HFF-Myc (cell line): ENCODE results near the gene PIN1.
"Not testable (repeated sequence)": the region's sequence is repeated elsewhere in the genome, so short reads cannot be mapped to it uniquely, and the experiment has no call there.

ENCODE experiments used
- DNase-seq: peaks from one replicate; pipeline ENCODE4 v3.0.0-alpha.2; 2011; ENCODE audit warnings: low read depth; ENCODE audit errors: extremely low read depth
- H3K4me3 ChIP-seq: replicated peaks from 2 replicates; pipeline ENCODE4 v1.5.1; 2011; ENCODE audit warnings: low read depth, mild to moderate bottlenecking, control low read depth, low read length
- TF ChIP-seq, protein P1 (sequence below): IDR thresholded peaks from 2 replicates; pipeline ENCODE4 v1.5.1; 2012; ENCODE audit warnings: mild to moderate bottlenecking, low read depth, low read length, control low read depth; ENCODE audit errors: missing control alignments

Gene PIN1

DNA sequence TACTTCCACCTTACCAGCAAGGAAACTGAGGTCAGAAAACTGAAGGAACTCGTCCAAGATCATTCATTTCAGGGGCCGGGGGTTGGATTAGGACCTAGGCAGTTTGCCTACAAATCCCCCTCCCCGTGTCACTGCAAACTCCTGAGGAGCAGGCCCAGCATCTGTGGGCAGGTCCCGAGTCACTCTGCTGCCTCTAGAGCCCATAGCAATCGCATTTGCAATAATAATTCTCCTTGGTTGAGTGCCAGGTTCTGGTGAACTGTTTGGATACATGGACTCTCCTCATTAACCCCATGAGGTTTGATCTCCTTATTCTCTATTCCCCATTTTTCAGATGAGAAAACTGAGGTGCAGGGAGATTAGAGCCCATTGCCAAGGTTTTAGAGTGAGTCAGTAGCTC, 903 bp downstream of the PIN1 start:
- H3K4me3 ChIP-seq, result peak overlapping the region; percentile 79
- DNase-seq, result peak; percentile 25
- TF ChIP-seq, protein P1, sequence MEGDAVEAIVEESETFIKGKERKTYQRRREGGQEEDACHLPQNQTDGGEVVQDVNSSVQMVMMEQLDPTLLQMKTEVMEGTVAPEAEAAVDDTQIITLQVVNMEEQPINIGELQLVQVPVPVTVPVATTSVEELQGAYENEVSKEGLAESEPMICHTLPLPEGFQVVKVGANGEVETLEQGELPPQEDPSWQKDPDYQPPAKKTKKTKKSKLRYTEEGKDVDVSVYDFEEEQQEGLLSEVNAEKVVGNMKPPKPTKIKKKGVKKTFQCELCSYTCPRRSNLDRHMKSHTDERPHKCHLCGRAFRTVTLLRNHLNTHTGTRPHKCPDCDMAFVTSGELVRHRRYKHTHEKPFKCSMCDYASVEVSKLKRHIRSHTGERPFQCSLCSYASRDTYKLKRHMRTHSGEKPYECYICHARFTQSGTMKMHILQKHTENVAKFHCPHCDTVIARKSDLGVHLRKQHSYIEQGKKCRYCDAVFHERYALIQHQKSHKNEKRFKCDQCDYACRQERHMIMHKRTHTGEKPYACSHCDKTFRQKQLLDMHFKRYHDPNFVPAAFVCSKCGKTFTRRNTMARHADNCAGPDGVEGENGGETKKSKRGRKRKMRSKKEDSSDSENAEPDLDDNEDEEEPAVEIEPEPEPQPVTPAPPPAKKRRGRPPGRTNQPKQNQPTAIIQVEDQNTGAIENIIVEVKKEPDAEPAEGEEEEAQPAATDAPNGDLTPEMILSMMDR, result no peak

DNA sequence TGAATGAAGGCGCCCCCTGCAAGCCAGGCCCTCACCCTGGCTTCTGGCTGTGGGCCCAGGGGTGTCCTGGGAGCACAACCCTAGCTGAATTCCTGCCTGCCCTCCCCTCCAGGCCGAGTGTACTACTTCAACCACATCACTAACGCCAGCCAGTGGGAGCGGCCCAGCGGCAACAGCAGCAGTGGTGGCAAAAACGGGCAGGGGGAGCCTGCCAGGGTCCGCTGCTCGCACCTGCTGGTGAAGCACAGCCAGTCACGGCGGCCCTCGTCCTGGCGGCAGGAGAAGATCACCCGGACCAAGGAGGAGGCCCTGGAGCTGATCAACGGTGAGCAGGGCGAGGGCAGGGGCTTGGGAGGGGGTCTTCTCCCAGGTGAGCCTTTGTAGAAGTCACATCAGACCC, 3.2 kb downstream of the PIN1 start:
- no peak overlapping the region for H3K4me3 ChIP-seq
- DNase-seq, result no peak
- TF ChIP-seq, protein P1, result no peak

DNA sequence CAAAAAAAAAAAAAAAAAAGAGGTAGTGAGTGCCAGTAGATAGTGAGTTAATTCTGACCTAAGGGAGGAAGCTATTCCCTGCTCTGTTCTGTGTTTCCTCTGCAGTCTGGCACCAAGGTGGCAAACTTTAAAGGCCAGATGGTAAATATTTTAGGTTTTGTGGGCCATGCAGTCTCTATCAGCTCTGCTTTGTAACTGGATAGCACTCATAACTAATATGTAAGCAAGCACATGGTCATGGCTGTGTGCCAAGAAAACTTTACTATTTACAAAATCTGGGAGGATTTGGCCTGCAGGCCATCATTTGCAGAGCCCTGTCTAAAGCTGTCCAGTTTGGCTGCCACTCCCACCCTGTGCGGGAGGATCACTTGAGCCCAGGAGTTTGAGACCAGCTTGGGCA, 4.3 kb downstream of the PIN1 start:
- peak; percentile 54 for DNase-seq
- TF ChIP-seq, protein P1, result no peak
- no peak overlapping the region for H3K4me3 ChIP-seq

DNA sequence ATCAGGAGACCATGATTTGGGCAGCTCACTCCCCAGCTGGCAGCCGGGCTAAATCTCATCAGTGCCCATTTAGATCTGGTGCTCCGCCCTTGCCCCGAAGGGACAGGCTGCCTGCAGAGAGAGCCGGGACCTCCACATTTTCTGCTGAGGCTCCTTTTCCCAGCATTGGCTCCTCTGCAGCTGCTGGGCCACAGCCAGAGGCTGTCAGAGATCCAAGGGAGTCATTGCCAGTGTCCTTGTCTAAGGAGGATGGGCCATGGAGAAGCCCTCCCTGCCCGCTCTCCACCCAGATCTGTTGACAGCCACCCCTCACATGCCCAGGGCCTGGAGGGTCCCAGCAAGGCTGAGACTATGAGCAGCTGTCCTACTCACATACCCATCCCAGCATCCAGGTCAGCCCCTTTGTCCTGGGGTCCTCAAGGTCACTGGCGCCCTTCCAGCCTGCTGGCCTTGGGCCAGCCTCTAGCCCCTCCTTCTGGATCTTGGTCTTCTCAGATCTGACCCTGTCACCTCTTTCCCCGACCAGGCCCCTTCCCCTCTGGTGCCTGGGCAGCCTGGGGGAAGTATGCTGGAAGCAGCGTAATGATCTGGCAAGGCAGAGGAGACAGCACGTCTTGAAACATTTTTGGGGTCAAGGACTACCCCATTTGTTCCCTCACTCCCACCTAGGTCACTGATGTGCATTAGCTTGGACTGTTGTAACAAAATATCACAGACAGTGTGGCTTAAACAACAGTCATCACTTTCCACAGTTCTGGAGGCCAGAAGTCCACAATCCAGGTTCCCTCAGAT, 7.9 kb downstream of the PIN1 start:
- no peak overlapping the region for H3K4me3 ChIP-seq
- TF ChIP-seq, protein P1, result no peak
- DNase-seq, result no peak

DNA sequence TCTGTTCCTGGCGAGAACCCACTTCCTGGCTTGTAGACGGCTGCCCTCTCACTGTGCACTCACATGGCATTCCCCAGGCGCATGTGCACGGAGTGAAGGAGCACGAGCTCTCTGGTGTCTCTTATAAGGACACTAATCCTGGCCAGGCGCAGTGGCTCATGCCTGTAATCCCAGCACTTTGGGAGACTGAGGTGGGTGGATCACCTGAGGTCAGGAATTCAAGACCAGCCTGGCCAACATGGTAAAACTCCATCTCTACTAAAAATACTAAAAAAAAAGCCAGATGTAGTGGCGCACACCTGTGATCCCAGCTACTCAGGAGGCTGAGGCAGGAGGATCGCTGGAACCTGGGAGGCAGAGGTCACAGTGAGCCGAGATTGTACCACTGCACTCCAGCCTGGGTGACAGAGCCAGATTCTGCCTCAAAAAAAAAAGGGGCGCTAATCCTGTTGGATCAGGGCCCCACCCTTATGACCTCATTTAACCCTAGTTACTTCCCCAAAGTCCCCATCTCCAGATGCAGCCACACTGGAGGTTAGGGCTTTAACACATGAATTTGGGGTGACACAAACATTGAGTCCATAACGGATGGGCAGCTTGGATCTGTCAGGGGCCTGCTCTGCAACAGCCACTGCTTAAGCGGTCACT, 8.6 kb downstream of the PIN1 start:
- DNase-seq, H3K4me3 ChIP-seq: not testable (repeated sequence)

DNA sequence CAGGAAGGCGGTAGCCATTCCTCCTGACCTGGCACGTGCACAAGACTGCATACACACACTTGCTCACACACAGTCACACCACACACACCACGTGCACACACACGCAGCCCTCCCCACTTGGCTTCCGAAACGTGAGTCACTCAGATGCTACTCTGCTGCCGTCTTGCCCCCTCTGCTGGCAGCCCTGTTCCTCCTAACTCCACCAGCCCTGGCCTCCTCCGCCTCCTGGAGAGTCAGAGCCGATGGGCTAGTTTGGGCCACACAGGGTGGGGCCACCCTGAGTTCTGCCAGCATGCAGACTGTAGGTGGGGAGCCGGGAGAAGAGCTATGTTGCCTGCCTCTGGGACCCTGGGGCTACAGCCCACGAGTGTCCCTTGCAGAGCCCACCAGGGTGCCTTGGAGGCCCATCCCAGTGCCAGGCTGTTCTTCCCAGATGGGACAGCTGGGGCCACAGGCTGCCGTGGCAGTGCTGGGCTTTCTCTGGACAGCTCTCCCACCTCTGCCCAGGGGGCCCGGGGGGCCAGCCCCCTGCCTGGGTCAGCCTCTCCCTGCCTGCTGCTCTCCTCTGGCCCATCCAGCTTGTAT, 12.1 kb downstream of the PIN1 start:
- TF ChIP-seq, protein P1, result peak; percentile 77
- no peak overlapping the region for H3K4me3 ChIP-seq
- peak; percentile 93 for DNase-seq

DNA sequence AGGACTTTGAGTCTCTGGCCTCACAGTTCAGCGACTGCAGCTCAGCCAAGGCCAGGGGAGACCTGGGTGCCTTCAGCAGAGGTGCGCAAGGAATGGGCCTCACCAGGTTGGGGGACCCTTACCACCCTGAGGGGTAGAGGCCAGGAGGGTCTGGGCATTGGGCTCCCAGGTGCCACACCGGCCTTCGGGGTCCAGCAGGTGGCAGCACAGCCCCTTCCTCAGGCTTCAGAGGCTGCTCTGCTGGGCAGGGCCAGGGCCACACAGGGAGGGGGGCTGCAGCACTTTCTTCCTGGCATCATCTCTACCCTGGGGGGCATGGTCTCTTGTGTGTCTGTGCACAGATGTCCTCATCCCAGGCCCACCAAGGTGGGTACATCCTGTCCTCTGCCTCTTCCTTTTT, 12.9 kb downstream of the PIN1 start:
- DNase-seq, result no peak
- TF ChIP-seq, protein P1, result peak; percentile 56
- H3K4me3 ChIP-seq, result no peak overlapping the region
